PC-9 (cell line): ENCODE data around the gene RHOT1.

Experiments
- EZH2 ChIP-seq: fragments of 200-600 bp; sonication (generic); IDR thresholded peaks from 2 replicates; pipeline ENCODE4 v1.8.0; 2017; ENCODE audit warnings: antibody characterized with exemption, low read depth
- TF ChIP-seq, protein P1 (sequence below): fragments of 200-600 bp; sonication (generic); conservative IDR thresholded peaks from 2 replicates; pipeline ENCODE4 v1.6.1; 2017; ENCODE audit warnings: mixed run types, antibody characterized with exemption, mild to moderate bottlenecking, moderate library complexity

DNA sequence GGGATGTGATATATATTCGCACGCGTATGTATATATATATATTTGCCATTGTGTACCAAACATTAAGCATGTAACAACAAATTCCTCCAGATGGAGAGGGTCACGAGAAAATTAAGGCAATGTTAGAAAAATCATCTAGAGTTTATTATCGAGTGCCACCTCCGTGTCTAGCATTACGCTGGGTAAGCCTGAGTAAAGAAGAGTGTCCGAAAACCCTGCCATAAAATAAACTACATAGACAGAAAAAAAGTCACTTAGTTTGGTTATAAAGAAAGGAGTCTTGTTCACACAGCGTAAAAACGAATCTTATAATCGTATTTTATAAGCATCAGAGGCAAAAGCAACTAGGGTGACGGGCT, 644 bp upstream of the RHOT1 start:
- TF ChIP-seq, protein P1, sequence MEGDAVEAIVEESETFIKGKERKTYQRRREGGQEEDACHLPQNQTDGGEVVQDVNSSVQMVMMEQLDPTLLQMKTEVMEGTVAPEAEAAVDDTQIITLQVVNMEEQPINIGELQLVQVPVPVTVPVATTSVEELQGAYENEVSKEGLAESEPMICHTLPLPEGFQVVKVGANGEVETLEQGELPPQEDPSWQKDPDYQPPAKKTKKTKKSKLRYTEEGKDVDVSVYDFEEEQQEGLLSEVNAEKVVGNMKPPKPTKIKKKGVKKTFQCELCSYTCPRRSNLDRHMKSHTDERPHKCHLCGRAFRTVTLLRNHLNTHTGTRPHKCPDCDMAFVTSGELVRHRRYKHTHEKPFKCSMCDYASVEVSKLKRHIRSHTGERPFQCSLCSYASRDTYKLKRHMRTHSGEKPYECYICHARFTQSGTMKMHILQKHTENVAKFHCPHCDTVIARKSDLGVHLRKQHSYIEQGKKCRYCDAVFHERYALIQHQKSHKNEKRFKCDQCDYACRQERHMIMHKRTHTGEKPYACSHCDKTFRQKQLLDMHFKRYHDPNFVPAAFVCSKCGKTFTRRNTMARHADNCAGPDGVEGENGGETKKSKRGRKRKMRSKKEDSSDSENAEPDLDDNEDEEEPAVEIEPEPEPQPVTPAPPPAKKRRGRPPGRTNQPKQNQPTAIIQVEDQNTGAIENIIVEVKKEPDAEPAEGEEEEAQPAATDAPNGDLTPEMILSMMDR: no peak
- TF ChIP-seq EZH2: no peak
